Mesendoderm (in vitro differentiated cells): ENCODE measurements around the gene NNT.
"Not testable (repeated sequence)": the region's sequence is repeated elsewhere in the genome, so short reads cannot be mapped to it uniquely, and the experiment has no call there.

ENCODE experiments used
- DNase-seq: peaks from one replicate; pipeline ENCODE4 v3.0.0; 2013
- H2AK5ac ChIP-seq: 2 replicates; pipeline ENCODE4 v1.6.1; 2013; ENCODE audit warnings: low read length, inconsistent platforms
- H2BK120ac ChIP-seq: 2 replicates; pipeline ENCODE4 v1.6.1; 2013; ENCODE audit warnings: low read depth, mild to moderate bottlenecking, low read length, moderate library complexity, mixed read lengths
- H2BK15ac ChIP-seq: replicated peaks from 2 replicates; pipeline ENCODE4 v1.6.1; 2013; ENCODE audit warnings: low read depth, mild to moderate bottlenecking, moderate library complexity
- H2BK5ac ChIP-seq: 2 replicates; pipeline ENCODE4 v1.6.1; 2013; ENCODE audit warnings: low read length, inconsistent platforms
- H3K18ac ChIP-seq: 2 replicates; pipeline ENCODE4 v1.6.1; 2013; ENCODE audit warnings: mild to moderate bottlenecking, low read length, mixed read lengths
- H3K23ac ChIP-seq: one replicate; pipeline ENCODE4 v1.6.1; 2013; ENCODE audit warnings: low read length
- H3K27ac ChIP-seq: 2 replicates; pipeline ENCODE4 v1.5.1; 2013; ENCODE audit warnings: low read depth, mild to moderate bottlenecking, inconsistent platforms, low read length, moderate library complexity
- H3K27me3 ChIP-seq: 2 replicates; pipeline ENCODE4 v1.6.1; 2013; ENCODE audit warnings: low read length, control low read depth, mild to moderate bottlenecking, inconsistent platforms; ENCODE audit not compliant: insufficient read depth, poor library complexity
- H3K36me3 ChIP-seq: 2 replicates; pipeline ENCODE4 v1.6.1; 2013; ENCODE audit warnings: low read length, inconsistent platforms; ENCODE audit not compliant: control insufficient read depth, insufficient read depth
- H3K4ac ChIP-seq: one replicate; pipeline ENCODE4 v1.6.1; 2013; ENCODE audit warnings: low read depth, mild to moderate bottlenecking, low read length, moderate library complexity
- H3K4me1 ChIP-seq: 2 replicates; pipeline ENCODE4 v1.6.1; 2013; ENCODE audit warnings: low read depth, low read length, inconsistent platforms; ENCODE audit not compliant: control insufficient read depth
- H3K4me2 ChIP-seq: 2 replicates; pipeline ENCODE4 v1.6.1; 2013; ENCODE audit warnings: low read length
- H3K4me3 ChIP-seq: 2 replicates; pipeline ENCODE4 v1.5.1; 2013; ENCODE audit warnings: mild to moderate bottlenecking, low read length
- H3K56ac ChIP-seq: one replicate; pipeline ENCODE4 v1.6.1; 2013; ENCODE audit warnings: low read length
- H3K79me1 ChIP-seq: 2 replicates; pipeline ENCODE4 v1.6.1; 2013; ENCODE audit warnings: low read length, inconsistent platforms
- H3K79me2 ChIP-seq: 2 replicates; pipeline ENCODE4 v1.6.1; 2013; ENCODE audit warnings: mild to moderate bottlenecking, low read length; ENCODE audit not compliant: control insufficient read depth, insufficient read depth
- H3K9ac ChIP-seq: 2 replicates; pipeline ENCODE4 v1.6.1; 2013; ENCODE audit warnings: low read length, inconsistent platforms
- H4K5ac ChIP-seq: one replicate; pipeline ENCODE4 v1.6.1; 2013; ENCODE audit warnings: low read length
- H4K8ac ChIP-seq: one replicate; pipeline ENCODE4 v1.6.1; 2013; ENCODE audit warnings: low read depth, mild to moderate bottlenecking, control low read depth, low read length, moderate library complexity
- WGBS: extraction: QIAGEN DNeasy Blood & Tissue Kit; methylation state at CpG from one replicate; pipeline ENCODE4 v1.1.7; 2013; ENCODE audit warnings: low lambda C conversion rate, missing lambda C conversion rate; ENCODE audit not compliant: insufficient coverage; ENCODE audit errors: extremely low coverage; 5-methylcytosine and 5-hydroxymethylcytosine counted together

The NNT gene

GRCh38 chr5:43666728-43667127 lies 63.7 kb downstream of the NNT start:
- DNase-seq, H4K8ac ChIP-seq, H3K9ac ChIP-seq, H2BK5ac ChIP-seq, H3K18ac ChIP-seq, H2BK120ac ChIP-seq, H3K4me1 ChIP-seq, H3K27me3 ChIP-seq, H2AK5ac ChIP-seq, H3K4me2 ChIP-seq, H2BK15ac ChIP-seq, H3K79me2 ChIP-seq, H3K56ac ChIP-seq, H3K4me3 ChIP-seq, H3K23ac ChIP-seq, H4K5ac ChIP-seq, H3K79me1 ChIP-seq, H3K27ac ChIP-seq, H3K36me3 ChIP-seq, H3K4ac ChIP-seq: not testable (repeated sequence)
- no CpG with 5 or more reads among the region's 8 CpGs for WGBS

- H3K4ac ChIP-seq, H3K79me2 ChIP-seq, H3K79me1 ChIP-seq, H3K36me3 ChIP-seq, H2BK120ac ChIP-seq, DNase-seq, H3K18ac ChIP-seq, H2BK15ac ChIP-seq, H2BK5ac ChIP-seq, H3K4me1 ChIP-seq, H2AK5ac ChIP-seq, H3K27me3 ChIP-seq, H3K23ac ChIP-seq, H3K4me2 ChIP-seq, H4K8ac ChIP-seq, H3K9ac ChIP-seq, H3K27ac ChIP-seq, H3K56ac ChIP-seq, H3K4me3 ChIP-seq, H4K5ac ChIP-seq: not testable (repeated sequence)
- WGBS, result no CpG with 5 or more reads among the region's 5 CpGs
Observed at GRCh38 chr5:43667379-43667778, 64.4 kb downstream of the NNT start.

- Histone ChIP-seq H3K9ac (no peak overlapping the region), H3K27me3 (no peaks in the 10 kb centered on the region), H3K27ac (no peak overlapping the region), H4K8ac (no peak overlapping the region), H3K4me1 (no peaks in the 10 kb centered on the region), H3K56ac (no peak overlapping the region), H3K18ac (no peak overlapping the region), H2BK120ac (no peak overlapping the region), H3K4me3 (no peak overlapping the region), H2AK5ac (no peak overlapping the region), H3K79me1 (no peaks in the 10 kb centered on the region), H3K23ac (no peak overlapping the region), H2BK15ac (no peak overlapping the region), H3K79me2 (no peaks in the 10 kb centered on the region), H3K36me3 (no peaks in the 10 kb centered on the region), H4K5ac (no peak overlapping the region), H2BK5ac (no peak overlapping the region), H3K4me2 (no peak overlapping the region), H3K4ac (no peak overlapping the region)
- no peak for DNase-seq
Observed at GRCh38 chr5:43674536-43674935, 71.6 kb downstream of the NNT start.

- WGBS, result no CpG with 5 or more reads among the region's 3 CpGs
Observed at GRCh38 chr5:43675357-43675756, 72.4 kb downstream of the NNT start.

GRCh38 chr5:43676083-43676840 lies 73.3 kb downstream of the NNT start:
- H2AK5ac ChIP-seq, result no peak overlapping the region
- no peaks in the 10 kb centered on the region for H3K36me3 ChIP-seq
- no peak for DNase-seq
- H2BK120ac ChIP-seq, result no peak overlapping the region
- no peak overlapping the region for H4K5ac ChIP-seq
- H3K4me3 ChIP-seq, result no peak overlapping the region
- H3K27ac ChIP-seq, result no peak overlapping the region
- no peak overlapping the region for H3K9ac ChIP-seq
- no CpG with 5 or more reads among the region's 2 CpGs for WGBS
- H2BK15ac ChIP-seq, result no peak overlapping the region
- no peaks in the 10 kb centered on the region for H3K27me3 ChIP-seq
- H3K4me2 ChIP-seq, result no peak overlapping the region
- no peak overlapping the region for H3K4ac ChIP-seq
- H3K23ac ChIP-seq, result no peak overlapping the region
- no peak overlapping the region for H3K18ac ChIP-seq
- no peaks in the 10 kb centered on the region for H3K79me1 ChIP-seq
- no peak overlapping the region for H3K56ac ChIP-seq
- H4K8ac ChIP-seq, result no peak overlapping the region
- H2BK5ac ChIP-seq, result no peak overlapping the region
- H3K4me1 ChIP-seq, result no peaks in the 10 kb centered on the region
- H3K79me2 ChIP-seq, result no peaks in the 10 kb centered on the region

More at GRCh38 chr5:43675357-43675756, 72.4 kb downstream of the NNT start:
- H3K4me1 ChIP-seq, result no peaks in the 10 kb centered on the region
- DNase-seq, result no peak
- H2AK5ac ChIP-seq, result no peak overlapping the region
- H2BK120ac ChIP-seq, result no peak overlapping the region
- no peaks in the 10 kb centered on the region for H3K79me2 ChIP-seq
- no peak overlapping the region for H3K9ac ChIP-seq
- H2BK15ac ChIP-seq, result no peak overlapping the region
- no peak overlapping the region for H3K4me2 ChIP-seq
- no peak overlapping the region for H4K5ac ChIP-seq
- H3K18ac ChIP-seq, result no peak overlapping the region
- no peaks in the 10 kb centered on the region for H3K36me3 ChIP-seq
- no peak overlapping the region for H3K56ac ChIP-seq
- no peak overlapping the region for H3K4ac ChIP-seq
- no peak overlapping the region for H2BK5ac ChIP-seq
- no peak overlapping the region for H3K4me3 ChIP-seq
- no peak overlapping the region for H3K27ac ChIP-seq
- H3K27me3 ChIP-seq, result no peaks in the 10 kb centered on the region
- no peaks in the 10 kb centered on the region for H3K79me1 ChIP-seq
- H4K8ac ChIP-seq, result no peak overlapping the region
- H3K23ac ChIP-seq, result no peak overlapping the region

GRCh38 chr5:43677253-43677652 lies 74.3 kb downstream of the NNT start:
- H3K56ac ChIP-seq, result no peak overlapping the region
- H2BK15ac ChIP-seq, result no peak overlapping the region
- WGBS, result no CpG with 5 or more reads among the region's 4 CpGs
- H3K27me3 ChIP-seq, result no peaks in the 10 kb centered on the region
- no peaks in the 10 kb centered on the region for H3K36me3 ChIP-seq
- H3K79me2 ChIP-seq, result no peaks in the 10 kb centered on the region
- H2BK5ac ChIP-seq, result no peak overlapping the region
- no peak overlapping the region for H3K23ac ChIP-seq
- H4K5ac ChIP-seq, result no peak overlapping the region
- no peak overlapping the region for H3K27ac ChIP-seq
- DNase-seq, result no peak
- no peak overlapping the region for H3K4me2 ChIP-seq
- no peak overlapping the region for H2AK5ac ChIP-seq
- H3K79me1 ChIP-seq, result no peaks in the 10 kb centered on the region
- H3K4me1 ChIP-seq, result no peaks in the 10 kb centered on the region
- H2BK120ac ChIP-seq, result no peak overlapping the region
- H3K9ac ChIP-seq, result no peak overlapping the region
- H3K4me3 ChIP-seq, result no peak overlapping the region
- H3K4ac ChIP-seq, result no peak overlapping the region
- no peak overlapping the region for H4K8ac ChIP-seq
- H3K18ac ChIP-seq, result no peak overlapping the region
